BLaER1 treated with 17β-estradiol and CSF1 and Interleukin-3, amounts not matched to agents 10 nM and 100 nM (cell line): ENCODE results near the gene DECR2.

Experiments
- H3K27ac ChIP-seq, 11 experiments: shearing (Covaris generic); formaldehyde crosslinking; 2 replicates each; pipeline ENCODE4 v1.8.1; 2022
- H3K27me3 ChIP-seq, 11 experiments: shearing (Covaris generic); formaldehyde crosslinking; 2 replicates each; pipeline ENCODE4 v1.8.1; 2022
- H3K36me3 ChIP-seq, 11 experiments: shearing (Covaris generic); formaldehyde crosslinking; 2 replicates each; pipeline ENCODE4 v1.8.1; 2022
- H3K4me1 ChIP-seq, 10 experiments: shearing (Covaris generic); formaldehyde crosslinking; 2 replicates each; pipeline ENCODE4 v1.8.1; 2022
- H3K4me2 ChIP-seq, 11 experiments: shearing (Covaris generic); formaldehyde crosslinking; 2 replicates each; pipeline ENCODE4 v1.8.1; 2022
- H3K4me3 ChIP-seq, 10 experiments: shearing (Covaris generic); formaldehyde crosslinking; 2 replicates each; pipeline ENCODE4 v1.8.1; 2022
- H3K9ac ChIP-seq, 11 experiments: shearing (Covaris generic); formaldehyde crosslinking; 2 replicates each; pipeline ENCODE4 v1.8.1; 2022
- H3K9me3 ChIP-seq, 11 experiments: shearing (Covaris generic); formaldehyde crosslinking; replicated peaks in 1 of 11; 2 replicates each; pipeline ENCODE4 v1.8.1; 2022
- H4K20me1 ChIP-seq, 11 experiments: shearing (Covaris generic); formaldehyde crosslinking; 2 replicates each; pipeline ENCODE4 v1.8.1; 2022
- Cebpa-rat ChIP-seq, 11 experiments: shearing (Covaris generic); IDR thresholded peaks; 2 replicates each; pipeline ENCODE4 v1.8.1; 2022

DECR2 gene

GRCh38 chr16:370443-370842 lies 31.2 kb upstream of the DECR2 start, which contains the start of gene MRPL28:
TSS of gene MRPL28 (minus strand) at chr16:370538. CDS start at chr16:370218, 320 bp downstream.
- H3K27ac ChIP-seq = peak within 1 kb of the TSS; percentile 9 to 61 (median 49); a peak in 18 of 22 replicates
- H3K36me3 ChIP-seq = peaks cover 63 to 81% (median 72%) of the 10 kb centered on the region in 11 experiments
- H3K27me3 ChIP-seq = no peaks in the 10 kb centered on the region

GRCh38 chr16:370979-371514 lies 30.6 kb upstream of the DECR2 start:
- no peak for TF ChIP-seq Cebpa-rat (IDR thresholded peaks at IDR 0.05)
- peak overlapping the region; percentile 9 to 61 (median 49); a peak in 18 of 22 replicates for H3K27ac ChIP-seq
- peaks cover 0 to 87% (median 40%) of the 10 kb centered on the region in 11 experiments; a peak in 20 of 22 replicates for H4K20me1 ChIP-seq
- peak overlapping the region in 9 of 10 experiments; percentile 20 to 66 (median 55); a peak in 15 of 20 replicates for H3K4me3 ChIP-seq
- no peaks in the 10 kb centered on the region for H3K9me3 ChIP-seq
- H3K4me1 ChIP-seq = peaks cover 32 to 62% (median 57%) of the 10 kb centered on the region in 10 experiments
- no peaks in the 10 kb centered on the region for H3K27me3 ChIP-seq
- H3K9ac ChIP-seq = peak overlapping the region in 10 of 11 experiments; percentile 14 to 68 (median 62); a peak in 17 of 22 replicates
- H3K4me2 ChIP-seq = peak overlapping the region; percentile 79 to 94 (median 89)
- H3K36me3 ChIP-seq = peaks cover 68 to 85% (median 76%) of the 10 kb centered on the region in 11 experiments

More at GRCh38 chr16:370443-370842, 31.2 kb upstream of the DECR2 start, which contains the start of gene MRPL28:
- Histone ChIP-seq H3K4me3 (peak within 1 kb of the TSS; percentile 43 to 66 (median 55)), H3K9ac (peak within 1 kb of the TSS; percentile 40 to 79 (median 69); a peak in 21 of 22 replicates), H4K20me1 (peaks cover 0 to 85% (median 42%) of the 10 kb centered on the region in 11 experiments; a peak in 20 of 22 replicates), H3K4me1 (peaks cover 32 to 67% (median 62%) of the 10 kb centered on the region in 10 experiments), H3K9me3 (no peaks in the 10 kb centered on the region), H3K4me2 (peak within 1 kb of the TSS; percentile 84 to 98 (median 94))
- no peak for TF ChIP-seq Cebpa-rat (IDR thresholded peaks at IDR 0.05)

- peak overlapping the region in 6 of 11 experiments; percentile 17 to 61 (median 50); a peak in 8 of 22 replicates for H3K27ac ChIP-seq
- peaks cover 0 to 87% (median 43%) of the 10 kb centered on the region in 11 experiments; a peak in 20 of 22 replicates for H4K20me1 ChIP-seq
- H3K36me3 ChIP-seq = peaks cover 71 to 85% (median 76%) of the 10 kb centered on the region in 11 experiments
- H3K4me1 ChIP-seq = peaks cover 32 to 55% (median 50%) of the 10 kb centered on the region in 10 experiments
- no peaks in the 10 kb centered on the region for H3K9me3 ChIP-seq
- no peak for TF ChIP-seq Cebpa-rat (IDR thresholded peaks at IDR 0.05)
- peak overlapping the region in 8 of 11 experiments; percentile 15 to 67 (median 62); a peak in 15 of 22 replicates for H3K9ac ChIP-seq
- H3K27me3 ChIP-seq = no peaks in the 10 kb centered on the region
- peak overlapping the region in 1 of 10 experiments; percentile 20; a peak in 2 of 20 replicates for H3K4me3 ChIP-seq
- H3K4me2 ChIP-seq = peak overlapping the region; percentile 79 to 94 (median 89)
These were observed 30.0 kb upstream of the DECR2 start for GRCh38 chr16:371515-372301.

GRCh38 chr16:372302-372983 lies 29.2 kb upstream of the DECR2 start:
- H3K36me3 ChIP-seq = peaks cover 69 to 85% (median 76%) of the 10 kb centered on the region in 11 experiments
- H3K4me1 ChIP-seq = peaks cover 32 to 48% (median 43%) of the 10 kb centered on the region in 10 experiments
- TF ChIP-seq Cebpa-rat (IDR thresholded peaks at IDR 0.05) = no peak
- peaks cover 0 to 90% (median 46%) of the 10 kb centered on the region in 11 experiments; a peak in 20 of 22 replicates for H4K20me1 ChIP-seq
- no peak overlapping the region; a peak in 1 of 20 replicates for H3K4me3 ChIP-seq
- peak overlapping the region in 7 of 11 experiments; percentile 1 to 67 (median 60); a peak in 9 of 22 replicates for H3K9ac ChIP-seq
- peak overlapping the region; percentile 79 to 94 (median 89); a peak in 21 of 22 replicates for H3K4me2 ChIP-seq
- H3K27ac ChIP-seq = peak overlapping the region in 4 of 11 experiments; percentile 17 to 61 (median 50); a peak in 6 of 22 replicates
- no peaks in the 10 kb centered on the region for H3K9me3 ChIP-seq
- H3K27me3 ChIP-seq = no peaks in the 10 kb centered on the region

GRCh38 chr16:373020-373598 lies 28.6 kb upstream of the DECR2 start:
- Histone ChIP-seq H4K20me1 (peaks cover 5 to 90% (median 41%) of the 10 kb centered on the region in 11 experiments; a peak in 20 of 22 replicates), H3K27ac (no peak overlapping the region), H3K9me3 (no peaks in the 10 kb centered on the region), H3K4me2 (peak overlapping the region in 7 of 11 experiments; percentile 84 to 93 (median 89); a peak in 11 of 22 replicates), H3K4me3 (no peak overlapping the region), H3K27me3 (no peaks in the 10 kb centered on the region), H3K4me1 (peaks cover 32 to 44% (median 41%) of the 10 kb centered on the region in 10 experiments), H3K36me3 (peaks cover 63 to 84% (median 73%) of the 10 kb centered on the region in 11 experiments), H3K9ac (0 out of 22 replicates have a peak overlapping the region, but pooled peaks of 1 of the 11 experiments have one; percentile 64)
- TF ChIP-seq Cebpa-rat (IDR thresholded peaks at IDR 0.05) = no peak

GRCh38 chr16:373848-374615 lies 27.7 kb upstream of the DECR2 start:
- Histone ChIP-seq H3K36me3 (peaks cover 53 to 74% (median 63%) of the 10 kb centered on the region in 11 experiments), H3K9me3 (no peaks in the 10 kb centered on the region), H3K4me1 (peaks cover 32 to 44% (median 39%) of the 10 kb centered on the region in 10 experiments), H3K27ac (no peak overlapping the region), H3K4me2 (no peak overlapping the region), H3K27me3 (no peaks in the 10 kb centered on the region), H4K20me1 (peaks cover 11 to 92% (median 49%) of the 10 kb centered on the region in 11 experiments; a peak in 21 of 22 replicates), H3K4me3 (no peak overlapping the region), H3K9ac (no peak overlapping the region)
- no peak for TF ChIP-seq Cebpa-rat (IDR thresholded peaks at IDR 0.05)

GRCh38 chr16:374616-374926 lies 27.1 kb upstream of the DECR2 start:
- Histone ChIP-seq H3K36me3 (peaks cover 50 to 69% (median 60%) of the 10 kb centered on the region in 11 experiments), H3K9ac (no peak overlapping the region; a peak in 1 of 22 replicates), H3K4me2 (no peak overlapping the region), H3K4me1 (peaks cover 32 to 43% (median 35%) of the 10 kb centered on the region in 10 experiments), H3K27ac (no peak overlapping the region), H3K9me3 (no peaks in the 10 kb centered on the region), H3K27me3 (no peaks in the 10 kb centered on the region), H3K4me3 (no peak overlapping the region), H4K20me1 (peaks cover 16 to 92% (median 55%) of the 10 kb centered on the region in 11 experiments; a peak in 21 of 22 replicates)
- TF ChIP-seq Cebpa-rat (IDR thresholded peaks at IDR 0.05) = no peak
